Hematopoietic multipotent progenitor cell treated with erythropoietin and hydrocortisone succinate and interleukin-3 and kit ligand, for 15 days (in vitro differentiated cells): ENCODE data around the gene SUN3.

Source experiments
- DNase-seq: peaks from one replicate; pipeline ENCODE4 v3.0.0-alpha.2; 2015; ENCODE audit warnings: low spot score

The SUN3 gene

GRCh38 chr7:48028938-48029337 is at the start of gene SUN3:
Gene SUN3 (minus strand): TSS chr7:48029107. CDS start chr7:48028938, 169 bp downstream.
- no peak for DNase-seq

DNA sequence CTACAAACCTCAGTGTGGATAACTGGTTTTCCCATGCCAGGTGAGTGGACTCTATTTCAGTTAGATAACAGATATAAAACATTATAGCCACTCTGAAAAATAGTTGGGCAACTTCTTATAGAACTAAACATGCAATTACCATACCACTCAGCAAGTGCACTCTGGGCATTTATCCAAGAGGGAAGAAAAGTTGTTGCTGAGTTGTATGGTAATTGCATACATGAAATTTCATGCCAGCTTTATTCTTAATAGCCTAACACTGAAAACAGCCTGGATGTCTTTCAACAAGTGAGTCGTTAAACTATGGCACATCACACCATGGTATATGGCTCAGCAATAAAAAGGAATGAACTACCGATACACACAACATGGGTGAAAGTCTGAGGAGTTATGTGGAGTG is 49.6 kb upstream of the SUN3 start:
- no peak for DNase-seq

GRCh38 chr7:48077423-48077822 is 48.5 kb upstream of the SUN3 start:
- no peak for DNase-seq

DNA sequence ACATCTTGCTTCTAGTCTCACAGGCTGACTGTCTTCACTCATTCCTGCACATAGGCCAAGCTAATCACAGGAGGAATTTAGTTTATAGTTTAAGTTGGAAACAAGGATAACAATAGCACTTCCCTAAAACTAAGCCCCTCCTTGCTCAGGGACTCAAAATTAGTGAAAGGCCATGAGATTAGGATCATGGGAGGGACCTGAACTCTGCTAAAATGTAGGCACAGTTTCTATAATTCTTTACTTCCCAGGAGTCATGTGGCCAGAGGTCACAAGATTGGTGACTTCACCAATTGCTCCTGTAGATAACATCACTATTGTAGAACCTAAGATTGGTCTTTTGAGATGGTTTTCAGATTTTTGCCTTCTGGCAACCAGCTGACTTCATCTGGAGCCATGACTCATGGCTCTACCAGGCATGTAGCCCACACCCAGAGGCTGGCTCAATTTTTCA is 45.3 kb upstream of the SUN3 start:
- DNase-seq: no peak

DNA sequence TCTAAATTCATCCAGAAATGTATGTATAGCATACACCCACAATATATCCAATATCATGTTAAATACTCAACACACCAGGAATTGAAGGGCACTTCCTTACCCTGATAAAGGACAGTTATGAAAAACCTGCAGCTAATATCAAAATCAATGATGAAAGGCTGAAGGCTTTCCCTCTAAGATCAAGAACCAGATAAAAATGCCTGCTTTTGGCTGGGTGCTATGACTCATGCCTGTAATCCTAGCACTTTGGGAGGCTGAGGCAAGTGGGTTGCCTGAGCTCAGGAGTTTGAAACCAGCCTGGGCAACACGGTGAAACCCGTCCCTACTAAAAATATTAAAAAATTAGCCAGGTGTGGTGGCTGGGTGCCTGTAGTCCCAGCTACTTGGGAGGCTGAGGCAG is 38.6 kb upstream of the SUN3 start:
- no peak for DNase-seq

- DNase-seq: no peak
These were observed 35.1 kb upstream of the SUN3 start for GRCh38 chr7:48063985-48064384.

DNA sequence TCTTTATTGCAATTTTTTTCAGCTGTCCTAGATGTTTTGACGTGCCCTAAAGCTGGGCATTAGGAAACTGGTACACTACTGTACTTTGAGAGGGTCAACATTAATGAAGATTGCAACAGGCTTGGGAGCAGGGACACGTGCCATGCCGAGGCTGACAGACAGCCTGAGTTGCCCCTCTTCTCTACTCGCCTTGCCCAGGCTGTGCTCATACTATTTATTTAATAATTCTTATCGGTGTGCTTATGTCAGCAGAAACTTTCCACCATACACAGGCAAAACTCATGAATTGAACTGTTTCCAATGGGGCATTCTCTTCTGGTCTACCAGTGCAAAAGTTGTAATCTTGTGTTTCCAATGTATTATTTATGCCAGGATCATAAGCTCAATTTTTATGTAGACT is 30.8 kb upstream of the SUN3 start:
- no peak for DNase-seq

DNA sequence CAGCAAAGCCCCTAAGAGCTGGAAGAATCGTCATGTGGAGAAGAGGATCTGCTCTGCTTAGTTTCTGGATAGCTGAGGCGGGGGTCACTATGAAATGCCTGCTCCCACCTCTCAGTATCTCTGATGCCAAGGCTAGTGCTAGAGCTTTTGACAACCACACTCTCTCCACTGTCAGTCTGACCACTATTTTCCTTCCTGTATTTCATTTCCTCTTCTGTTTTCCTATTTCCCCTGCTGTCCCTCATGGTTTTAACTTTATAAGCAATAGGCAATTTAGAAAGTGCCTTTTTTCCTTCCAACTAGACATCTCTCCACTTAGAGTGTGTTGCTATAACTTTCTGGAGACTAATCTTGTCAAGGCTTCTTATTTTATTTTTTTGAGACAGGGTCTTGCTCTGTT is 30.1 kb upstream of the SUN3 start:
- no peak for DNase-seq

DNA sequence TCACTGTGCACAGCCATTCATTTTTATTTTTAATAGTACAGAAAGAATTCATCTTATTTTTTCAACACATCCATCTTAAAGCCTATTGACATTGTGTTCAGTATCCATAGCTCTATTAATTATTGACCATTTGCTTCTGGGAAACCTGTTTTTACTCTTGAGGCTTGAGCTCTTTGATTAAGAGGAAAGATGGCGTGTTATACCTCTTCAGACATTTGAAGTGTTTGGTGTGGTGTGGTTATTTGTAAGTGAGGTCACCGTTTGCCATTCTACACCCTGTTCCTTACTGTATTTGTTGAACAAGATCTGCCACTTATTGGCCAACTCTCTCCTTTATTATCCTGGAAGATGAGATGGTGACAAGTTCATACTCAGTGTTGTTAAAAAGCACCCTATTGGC is 24.8 kb upstream of the SUN3 start:
- no peak for DNase-seq

- no peak for DNase-seq
These were observed 23.8 kb upstream of the SUN3 start for GRCh38 chr7:48052748-48053147.

- DNase-seq: no peak
These were observed 20.9 kb upstream of the SUN3 start for GRCh38 chr7:48049850-48050249.

GRCh38 chr7:48048113-48048512 is 19.2 kb upstream of the SUN3 start:
- DNase-seq: no peak

GRCh38 chr7:48046458-48046857 is 17.6 kb upstream of the SUN3 start:
- DNase-seq: no peak

DNA sequence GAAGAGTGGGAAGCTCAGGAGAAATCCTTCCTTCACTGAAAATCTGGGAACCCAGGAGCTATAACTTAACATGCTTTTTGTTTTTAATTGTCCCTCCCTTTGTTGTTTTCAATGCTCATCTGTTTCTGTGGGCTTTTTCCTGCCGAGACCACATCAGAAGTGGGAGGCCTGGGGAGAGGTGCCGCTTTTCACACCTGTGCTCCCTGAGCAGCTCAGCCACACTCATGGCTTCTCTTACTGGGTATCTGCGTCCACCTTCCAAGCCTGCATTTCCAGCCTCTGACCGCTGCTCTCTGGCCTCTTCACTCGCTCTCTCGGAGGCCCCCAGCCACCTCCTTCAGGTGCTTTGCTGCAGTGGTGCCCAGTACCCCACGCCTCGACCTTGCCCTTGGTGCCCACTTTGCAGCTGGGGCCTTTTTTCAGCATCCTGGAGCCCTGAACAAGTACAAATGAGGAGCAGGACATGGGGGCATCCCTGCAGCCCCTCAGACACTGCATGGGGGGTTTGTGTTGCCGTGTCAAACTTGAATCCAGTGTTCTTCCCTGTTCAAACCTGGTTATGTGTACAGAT is 16.4 kb upstream of the SUN3 start:
- DNase-seq: no peak

DNA sequence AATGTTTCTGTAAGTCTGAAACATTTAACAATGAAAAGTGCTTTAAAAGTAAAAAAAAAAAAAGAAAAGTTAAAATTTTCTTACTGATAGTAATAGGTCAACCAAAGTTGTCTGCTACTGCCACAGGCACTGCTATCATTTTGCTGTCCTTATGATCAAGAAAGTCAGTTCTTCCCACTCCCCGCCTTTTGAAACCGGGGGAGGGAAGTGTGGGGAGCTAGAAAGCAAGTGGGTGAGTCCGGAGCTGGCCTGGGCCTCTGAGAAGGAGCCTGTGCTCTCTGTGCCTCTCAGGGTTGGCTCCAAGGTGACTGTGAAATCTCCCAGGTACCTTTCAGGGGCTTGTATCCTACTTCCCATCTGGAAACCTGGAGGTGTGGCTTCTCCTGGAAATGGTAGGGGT is 13.7 kb upstream of the SUN3 start:
- no peak for DNase-seq

- DNase-seq: no peak
These were observed 13.3 kb upstream of the SUN3 start for GRCh38 chr7:48042216-48042615.

DNA sequence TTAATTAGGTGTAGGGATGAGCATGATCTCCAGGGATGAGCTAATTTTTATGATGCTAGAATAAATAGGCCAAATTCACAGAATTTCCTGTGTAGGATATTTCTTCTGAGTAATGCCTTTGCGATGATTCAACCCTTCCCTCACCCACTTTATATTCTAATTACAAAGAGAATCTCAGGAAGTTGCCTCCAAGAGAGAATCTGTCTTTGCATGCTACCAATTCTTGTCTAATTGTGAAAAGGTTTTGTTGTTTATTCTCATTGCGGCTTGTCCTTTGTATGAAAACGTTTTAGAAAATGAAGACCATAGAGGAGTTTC is 12.7 kb upstream of the SUN3 start:
- no peak for DNase-seq

- no peak for DNase-seq
These were observed 12.2 kb upstream of the SUN3 start for GRCh38 chr7:48040944-48041652.

DNA sequence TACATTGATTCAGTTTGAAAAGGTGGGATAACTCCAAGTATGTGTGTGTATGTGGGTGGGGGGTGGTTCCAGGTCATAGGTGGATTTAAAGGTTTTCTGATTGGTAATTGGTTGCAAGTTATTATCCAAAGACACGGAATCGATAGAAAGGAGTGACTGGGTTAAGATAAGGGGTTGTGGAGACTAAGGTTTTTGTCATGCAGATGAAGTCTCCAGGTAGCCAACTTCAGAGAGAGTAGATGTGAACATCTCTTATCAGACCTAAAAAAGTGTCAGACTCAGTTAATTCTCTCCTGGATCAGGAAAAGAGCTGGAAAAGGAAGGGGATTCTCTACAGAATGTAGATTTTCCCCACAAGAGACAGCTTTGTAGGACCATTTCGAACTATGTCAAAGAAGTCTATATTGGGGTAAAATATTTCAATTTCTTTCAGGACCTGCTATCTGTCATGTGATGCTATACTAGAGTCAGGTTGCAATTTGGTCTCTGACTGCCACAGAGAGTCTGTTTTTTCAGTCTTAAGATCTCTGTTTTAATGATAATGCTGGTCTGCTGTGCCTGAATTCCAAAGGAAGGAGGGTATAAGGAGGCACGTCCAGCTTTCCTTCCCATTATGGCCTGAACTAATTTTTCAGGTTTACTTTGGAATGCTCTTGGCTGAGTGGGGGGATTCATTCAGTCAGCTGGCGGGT is 10.1 kb upstream of the SUN3 start:
- DNase-seq: no peak

GRCh38 chr7:48035967-48036478 is 7.1 kb upstream of the SUN3 start:
- no peak for DNase-seq

GRCh38 chr7:48035301-48035966 is 6.5 kb upstream of the SUN3 start, which contains the start of gene C7orf57:
Gene C7orf57 (plus strand): TSS chr7:48035543. CDS start chr7:48036309, 766 bp downstream.
- no peak for DNase-seq

DNA sequence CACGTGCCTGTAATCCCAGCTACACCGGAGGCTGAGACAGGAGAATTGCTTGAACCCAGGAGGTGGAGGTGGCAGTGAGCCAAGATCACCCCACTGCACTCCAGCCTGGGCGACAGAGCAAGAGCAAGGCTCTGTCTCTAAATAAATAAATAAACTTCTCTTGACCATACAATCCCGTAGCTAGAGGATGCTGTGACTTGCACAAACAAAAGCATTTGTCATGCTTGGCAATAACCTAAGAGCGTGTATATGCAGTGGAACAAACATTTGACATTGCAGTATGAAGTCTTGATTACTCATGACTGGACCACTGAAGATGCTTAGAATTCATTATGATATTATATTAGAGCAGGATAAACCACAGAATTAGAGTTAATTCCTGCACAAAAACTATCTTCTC is 5.0 kb upstream of the SUN3 start:
- DNase-seq: no peak

DNA sequence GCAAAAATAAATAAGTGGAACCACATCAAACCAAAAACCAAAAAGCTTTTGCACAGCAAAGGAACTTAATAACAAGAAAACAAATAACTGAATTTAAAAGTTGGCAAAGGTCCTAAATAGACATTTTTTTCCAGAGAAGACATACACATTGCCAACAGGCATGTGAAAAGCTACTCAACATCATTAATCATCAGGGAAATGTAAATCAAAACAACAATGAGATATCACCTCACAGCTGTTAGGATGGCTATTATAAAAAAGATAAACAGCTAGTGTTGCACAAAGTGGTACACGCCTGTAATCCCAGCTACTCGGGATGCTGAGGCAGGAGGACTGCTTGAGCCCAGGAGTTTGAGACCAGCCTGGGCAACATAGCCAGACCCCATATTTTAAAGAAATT is 2.2 kb upstream of the SUN3 start:
- DNase-seq: no peak
